HEK293 (cell line): ENCODE results near the gene ACIN1.

ENCODE experiments used
- CTCF ChIP-seq: fragments of 450-650 bp; formaldehyde crosslinking; IDR thresholded peaks from 2 replicates; pipeline ENCODE4 v1.5.1; 2016; ENCODE audit warnings: missing biosample characterization, missing genetic modification characterization
- HOXC10 ChIP-seq: sonication (generic); formaldehyde crosslinking; IDR thresholded peaks from 2 replicates; pipeline ENCODE4 v1.8.1; 2023; ENCODE audit warnings: mild to moderate bottlenecking, missing genetic modification reagents
- MYNN ChIP-seq: fragments of 450-650 bp; formaldehyde crosslinking; IDR thresholded peaks from 2 replicates; pipeline ENCODE4 v1.5.1; 2016; ENCODE audit warnings: missing biosample characterization, missing genetic modification characterization, borderline replicate concordance
- RBAK ChIP-seq: fragments of 450-650 bp; formaldehyde crosslinking; IDR thresholded peaks from 2 replicates; pipeline ENCODE4 v1.5.1; 2016; ENCODE audit warnings: missing biosample characterization, missing genetic modification characterization
- REST ChIP-seq: fragments of 450-650 bp; formaldehyde crosslinking; IDR thresholded peaks from 2 replicates; pipeline ENCODE4 v1.5.1; 2016; ENCODE audit warnings: missing biosample characterization, missing genetic modification characterization
- SP7 ChIP-seq: fragments of 450-650 bp; formaldehyde crosslinking; IDR thresholded peaks from 2 replicates; pipeline ENCODE4 v1.5.1; 2016; ENCODE audit warnings: missing biosample characterization, missing genetic modification characterization
- ZNF132 ChIP-seq: fragments of 450-650 bp; formaldehyde crosslinking; IDR thresholded peaks from 2 replicates; pipeline ENCODE4 v1.5.1; 2017; ENCODE audit warnings: missing biosample characterization, missing genetic modification characterization, borderline replicate concordance
- ZNF138 ChIP-seq: fragments of 450-650 bp; formaldehyde crosslinking; IDR thresholded peaks from 2 replicates; pipeline ENCODE4 v1.5.1; 2016; ENCODE audit warnings: missing biosample characterization, missing genetic modification characterization, borderline replicate concordance
- ZNF18 ChIP-seq: fragments of 450-650 bp; formaldehyde crosslinking; IDR thresholded peaks from 2 replicates; pipeline ENCODE4 v1.5.1; 2016; ENCODE audit warnings: missing biosample characterization, missing genetic modification characterization
- ZNF561 ChIP-seq: fragments of 450-650 bp; IDR thresholded peaks from 2 replicates; pipeline ENCODE4 v1.5.1; 2018; ENCODE audit warnings: missing biosample characterization, missing genetic modification characterization, borderline replicate concordance
- ZNF658 ChIP-seq: fragments of 450-650 bp; formaldehyde crosslinking; IDR thresholded peaks from 2 replicates; pipeline ENCODE4; 2016; ENCODE audit warnings: missing biosample characterization, missing genetic modification characterization
- ZNF76 ChIP-seq: fragments of 450-650 bp; formaldehyde crosslinking; IDR thresholded peaks from 2 replicates; pipeline ENCODE4; 2016; ENCODE audit warnings: low read depth, missing biosample characterization, missing genetic modification characterization, borderline replicate concordance

- TF ChIP-seq ZNF76 (tag by site-specific recombination) = no peak
- no peak for TF ChIP-seq ZNF138 (tag by site-specific recombination)
- no peak for TF ChIP-seq REST (tag by site-specific recombination)
- TF ChIP-seq CTCF (tag by site-specific recombination) = no peak
- TF ChIP-seq RBAK (tag by site-specific recombination) = no peak
- no peak for TF ChIP-seq HOXC10
- no peak for TF ChIP-seq ZNF18
- TF ChIP-seq ZNF561 (tag by site-specific recombination) = no peak
- TF ChIP-seq ZNF132 = no peak
- TF ChIP-seq MYNN (tag by site-specific recombination) = no peak
- TF ChIP-seq ZNF658 (tag by site-specific recombination) = no peak
- TF ChIP-seq SP7 (tag by site-specific recombination) = no peak
These were observed 81.7 kb downstream of the ACIN1 start for GRCh38 chr14:23013054-23013748.
